Measurements from ENCODE around the gene KRTAP9-1. TPM values are rescaled to one million over a fixed set of nuclear protein-coding genes. Genes with fewer than 3 reads are reported as not detected.
"Not testable (repeated sequence)": the region's sequence is repeated elsewhere in the genome, so short reads cannot be mapped to it uniquely, and the experiment has no call there.

Gene KRTAP9-1
- total RNA-seq, 4 donors from 2014 or later, result not detected

DNA sequence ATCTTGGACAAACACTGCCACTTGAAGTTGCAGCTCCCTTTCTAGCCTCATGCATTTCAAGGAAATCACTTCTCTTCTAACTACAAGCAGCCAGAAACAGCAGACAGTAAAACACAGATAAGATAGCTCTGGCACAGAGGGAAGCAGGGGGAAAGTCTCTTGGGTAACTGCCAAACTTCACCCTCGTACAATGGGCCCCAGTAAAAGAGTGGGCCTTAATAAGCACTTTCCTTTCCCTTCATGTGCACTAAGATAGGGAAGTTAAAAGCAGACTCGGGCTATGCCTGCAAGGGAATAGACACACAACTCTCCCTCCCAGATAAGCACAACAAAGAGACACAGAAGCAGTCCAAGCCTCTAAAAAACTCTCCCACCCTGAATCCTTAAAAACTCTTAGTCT, 35.8 kb upstream of the KRTAP9-1 start:
- WGBS, 2 donors, result 14 to 22% methylated on average over 2 of the region's 2 CpGs
- Histone ChIP-seq H3K27me3 (no peaks in the 10 kb centered on the region), H3K4me3 (no peak overlapping the region), H3K4me1 (no peaks in the 10 kb centered on the region), H3K9me3 (no peaks in the 10 kb centered on the region), H3K36me3 (no peaks in the 10 kb centered on the region), H3K27ac (no peak overlapping the region)
- DNase-seq (ENCODE audit: low spot score in 2 of 2), result no peak
- TF ChIP-seq POLR2A (IDR thresholded peaks at IDR 0.05) (no peak), CTCF (IDR thresholded peaks at IDR 0.05) (no peak), EP300 (IDR thresholded peaks at IDR 0.05) (no peak)

GRCh38 chr17:41160190-41160589, 29.5 kb upstream of the KRTAP9-1 start:
- H3K27ac ChIP-seq; H3K4me3 ChIP-seq; H3K4me1 ChIP-seq; H3K27me3 ChIP-seq; H3K9me3 ChIP-seq; H3K36me3 ChIP-seq; DNase-seq (ENCODE audit: low spot score in 2 of 2): not testable (repeated sequence)
- 92 to 97% methylated on average over 3 of the region's 3 CpGs for WGBS, 2 donors

GRCh38 chr17:41160648-41161047, 29.0 kb upstream of the KRTAP9-1 start, which contains the start of gene KRTAP4-4:
Gene KRTAP4-4 (minus strand): TSS chr17:41160748. CDS start chr17:41160691, 57 bp downstream.
- WGBS, 2 donors, result 70 to 93% methylated on average over 1 of the region's 1 CpG
- Histone ChIP-seq H3K4me1 (no peaks in the 10 kb centered on the region), H3K27me3 (no peaks in the 10 kb centered on the region), H3K36me3 (no peaks in the 10 kb centered on the region), H3K4me3 (no peak within 1 kb of the TSS), H3K27ac (no peak within 1 kb of the TSS), H3K9me3 (no peaks in the 10 kb centered on the region)
- DNase-seq (ENCODE audit: low spot score in 2 of 2), result no peak
- TF ChIP-seq CTCF (IDR thresholded peaks at IDR 0.05), result no peak
- TF ChIP-seq POLR2A (IDR thresholded peaks at IDR 0.05), result no peak
- no peak for TF ChIP-seq EP300 (IDR thresholded peaks at IDR 0.05)

DNA sequence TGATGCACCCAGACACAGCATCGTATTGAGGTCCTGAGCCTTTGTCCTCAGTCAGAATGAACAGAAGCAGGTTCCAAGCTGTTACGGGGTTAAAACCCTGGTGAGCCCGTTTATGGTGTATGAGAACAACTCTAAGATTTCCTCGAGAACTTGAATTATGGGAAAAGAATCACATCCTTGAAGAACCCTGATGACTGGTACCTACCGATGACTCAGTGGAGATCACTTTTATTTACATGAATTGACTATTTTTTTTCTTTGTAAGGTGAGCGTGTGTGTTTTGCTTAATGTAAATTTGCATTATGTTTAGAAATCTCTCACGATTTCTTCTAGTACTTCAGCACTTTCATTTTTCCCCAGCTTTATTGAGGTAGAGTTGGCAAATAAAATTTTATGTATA, 25.9 kb upstream of the KRTAP9-1 start:
- no peaks in the 10 kb centered on the region for H3K9me3 ChIP-seq
- no peaks in the 10 kb centered on the region for H3K4me1 ChIP-seq
- WGBS, 2 donors, result 70 to 78% methylated on average over 7 of the region's 7 CpGs
- TF ChIP-seq EP300 (IDR thresholded peaks at IDR 0.05), result no peak
- TF ChIP-seq CTCF (IDR thresholded peaks at IDR 0.05), result no peak
- TF ChIP-seq POLR2A (IDR thresholded peaks at IDR 0.05), result no peak
- no peak overlapping the region for H3K27ac ChIP-seq
- no peaks in the 10 kb centered on the region for H3K36me3 ChIP-seq
- no peaks in the 10 kb centered on the region for H3K27me3 ChIP-seq
- H3K4me3 ChIP-seq, result no peak overlapping the region
- no peak for DNase-seq (ENCODE audit: low spot score in 2 of 2)

DNA sequence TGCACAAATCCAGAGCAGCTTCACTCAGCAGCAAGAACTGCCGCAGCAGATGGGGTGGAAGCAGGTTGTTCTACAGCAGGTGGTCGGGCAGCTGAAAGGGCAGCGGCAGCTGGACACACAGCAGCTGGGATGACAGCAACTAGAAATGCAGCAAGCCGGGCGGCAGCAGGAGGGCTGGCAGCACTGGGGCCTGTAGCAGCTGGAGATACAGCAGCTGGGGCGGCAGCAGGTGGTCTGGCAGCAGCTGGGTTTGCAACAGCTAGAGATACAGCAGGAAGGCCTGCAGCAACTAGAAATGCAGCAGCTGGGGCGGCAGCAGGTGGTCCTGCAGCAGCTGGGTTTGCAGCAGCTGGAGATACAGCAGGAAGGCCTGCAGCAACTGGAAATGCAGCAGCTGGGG, 22.1 kb upstream of the KRTAP9-1 start:
- no peak for DNase-seq (ENCODE audit: low spot score in 2 of 2)
- H3K9me3 ChIP-seq, result no peaks in the 10 kb centered on the region

More for the DNA sequence above, 22.1 kb upstream of the KRTAP9-1 start:
- Histone ChIP-seq H3K36me3 (no peaks in the 10 kb centered on the region), H3K4me3 (no peak overlapping the region), H3K27ac (no peak overlapping the region), H3K4me1 (no peaks in the 10 kb centered on the region), H3K27me3 (no peaks in the 10 kb centered on the region)
- TF ChIP-seq POLR2A (IDR thresholded peaks at IDR 0.05) (no peak), CTCF (IDR thresholded peaks at IDR 0.05) (no peak), EP300 (IDR thresholded peaks at IDR 0.05) (no peak)
- 79 to 88% methylated on average over 7 of the region's 7 CpGs for WGBS, 2 donors

Data from tibial nerve (tissue), 4 donors.